A549 (cell line): ENCODE results near the gene DCD.

Source experiments
- CTCF ChIP-seq: fragments of >200 bp; sonication (Bioruptor Twin); formaldehyde crosslinking; IDR thresholded peaks from 3 replicates; pipeline ENCODE4 v1.5.1; 2016
- ELK1 ChIP-seq: fragments of 150-350 bp; IDR thresholded peaks from 2 replicates; pipeline ENCODE4 v1.6.1; 2014; ENCODE audit warnings: low read depth, mild to moderate bottlenecking, low read length
- EP300 ChIP-seq, 2 experiments: fragments of >200 bp; sonication (Bioruptor Twin); formaldehyde crosslinking; IDR thresholded peaks; 2 replicates in 1 of 2; 3 replicates in 1 of 2; pipeline ENCODE4 v1.6.1; 2016 to 2017
- KDM1A ChIP-seq: fragments of 200-600 bp; sonication (generic); IDR thresholded peaks from 2 replicates; pipeline ENCODE4 v1.6.1; 2016; ENCODE audit warnings: low read depth, mild to moderate bottlenecking
- MAFK ChIP-seq: fragments of 450-650 bp; IDR thresholded peaks from 2 replicates; pipeline ENCODE4 v1.6.1; 2014; ENCODE audit not compliant: partially characterized antibody

DNA sequence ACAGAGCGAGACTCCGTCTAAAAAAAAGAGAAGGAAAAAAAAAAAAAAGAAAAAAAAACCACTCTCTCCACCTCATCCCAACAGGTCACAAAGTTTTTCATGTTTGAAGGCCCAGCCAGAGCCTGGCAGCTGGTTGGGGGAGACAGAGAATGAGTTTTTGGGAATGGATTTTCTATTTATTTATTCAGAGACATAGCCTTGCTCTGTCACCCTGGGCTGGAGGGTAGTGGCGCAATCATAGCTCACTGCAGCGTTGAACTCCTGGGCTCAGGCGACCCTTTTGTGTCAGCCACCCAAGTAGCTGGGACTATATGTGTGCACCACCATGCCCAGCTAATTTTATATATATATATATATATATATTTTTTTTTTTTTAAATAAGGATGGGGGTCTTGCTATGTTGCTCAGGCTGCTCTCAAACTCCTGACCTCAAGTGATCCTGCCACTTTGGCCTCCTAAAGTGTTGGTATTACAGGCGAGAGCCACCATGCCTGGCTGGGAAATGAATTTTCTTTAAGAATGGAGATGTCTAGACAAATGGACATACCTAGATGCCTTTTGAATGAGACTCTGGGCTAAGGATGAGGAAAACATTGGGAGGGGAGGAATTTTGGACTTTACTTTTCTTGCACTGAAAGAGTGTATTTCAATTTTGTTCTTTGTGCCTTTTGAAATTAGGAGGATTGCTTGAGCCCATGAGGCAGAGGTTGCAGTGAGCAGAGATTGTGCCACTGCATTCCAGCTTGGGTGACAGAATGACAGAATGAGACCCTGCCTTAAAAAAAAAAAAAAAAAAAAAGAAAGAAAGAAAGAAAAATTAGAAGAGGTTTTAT is 42.8 kb downstream of the DCD start:
- TF ChIP-seq CTCF (no peak), KDM1A (no peak), EP300 (IDR thresholded peaks at IDR 0.05) (no peak), MAFK (no peak), ELK1 (no peak)
